SU-DHL-6 (cell line): ENCODE results near the gene CD200.
"Not testable (repeated sequence)": the region's sequence is repeated elsewhere in the genome, so short reads cannot be mapped to it uniquely, and the experiment has no call there.

Source experiments
- H2AFZ ChIP-seq: fragments of 200-600 bp; sonication (generic); 2 replicates; pipeline ENCODE4 v1.6.1; 2014; ENCODE audit warnings: low read depth, mild to moderate bottlenecking, moderate library complexity, mixed read lengths, antibody characterized with exemption, low read length; ENCODE audit not compliant: severe bottlenecking
- H3F3A ChIP-seq: fragments of 200-600 bp; shearing (Covaris generic); 2 replicates; pipeline ENCODE4 v1.6.0; 2016; ENCODE audit warnings: antibody characterized with exemption, mild to moderate bottlenecking; ENCODE audit not compliant: insufficient read depth
- H3K27ac ChIP-seq: fragments of 200-600 bp; sonication (generic); 2 replicates; pipeline ENCODE4 v1.5.1; 2016; ENCODE audit warnings: low read depth, mild to moderate bottlenecking, low read length, moderate library complexity, mixed read lengths
- H3K27me3 ChIP-seq: fragments of 200-600 bp; sonication (generic), shearing (Covaris generic); 2 replicates; pipeline ENCODE4 v1.6.0; 2014; ENCODE audit warnings: mild to moderate bottlenecking, low read length
- H3K36me3 ChIP-seq: fragments of 200-600 bp; sonication (generic); 2 replicates; pipeline ENCODE4 v1.6.1; 2014; ENCODE audit warnings: mild to moderate bottlenecking, low read length, mixed read lengths
- H3K4me2 ChIP-seq: fragments of 300-600, 200-600 bp; shearing (Covaris generic), sonication (generic); 2 replicates; pipeline ENCODE4 v1.6.0; 2014; ENCODE audit warnings: low read length, low read depth, mild to moderate bottlenecking; ENCODE audit not compliant: poor library complexity, severe bottlenecking
- H3K4me3 ChIP-seq: fragments of 200-600 bp; sonication (generic); 2 replicates; pipeline ENCODE4 v1.5.1; 2014; ENCODE audit warnings: antibody characterized with exemption, low read length, mild to moderate bottlenecking, mixed read lengths; ENCODE audit not compliant: insufficient read depth, poor library complexity, severe bottlenecking
- H3K79me2 ChIP-seq: fragments of 200-600 bp; sonication (generic); 2 replicates; pipeline ENCODE4 v1.6.1; 2014; ENCODE audit warnings: mild to moderate bottlenecking, low read length, moderate library complexity; ENCODE audit not compliant: insufficient read depth
- H3K9ac ChIP-seq: fragments of 200-600 bp; sonication (generic); 2 replicates; pipeline ENCODE4 v1.7.0; 2014; ENCODE audit warnings: mild to moderate bottlenecking, low read length
- H3K9me2 ChIP-seq: fragments of 200-600 bp; sonication (generic); replicated peaks from 2 replicates; pipeline ENCODE4 v1.6.1; 2014; ENCODE audit warnings: low read length; ENCODE audit not compliant: insufficient read depth
- H3K9me3 ChIP-seq: fragments of 200-600 bp; sonication (generic); 2 replicates; pipeline ENCODE4 v1.6.1; 2014; ENCODE audit warnings: low read length, mixed read lengths; ENCODE audit not compliant: insufficient read depth
- H4K20me1 ChIP-seq: fragments of 200-600 bp; sonication (generic); 2 replicates; pipeline ENCODE4 v1.6.1; 2014; ENCODE audit warnings: low read depth, mild to moderate bottlenecking, antibody characterized with exemption, low read length, moderate library complexity, mixed read lengths
- EZH2phosphoT487 ChIP-seq: fragments of 200-600 bp; sonication (generic), shearing (Covaris generic); conservative IDR thresholded peaks from 2 replicates; pipeline ENCODE4 v1.6.1; 2018; ENCODE audit warnings: mild to moderate bottlenecking, antibody characterized with exemption, low read length, moderate library complexity, mixed read lengths
- TF ChIP-seq, protein P1 (sequence below): fragments of 200-600 bp; sonication (generic); IDR thresholded peaks from one replicate; pipeline ENCODE4 v1.5.1; 2017; ENCODE audit warnings: antibody characterized with exemption, mild to moderate bottlenecking, low read length, moderate library complexity; ENCODE audit not compliant: insufficient read depth, poor library complexity, severe bottlenecking

The CD200 gene

DNA sequence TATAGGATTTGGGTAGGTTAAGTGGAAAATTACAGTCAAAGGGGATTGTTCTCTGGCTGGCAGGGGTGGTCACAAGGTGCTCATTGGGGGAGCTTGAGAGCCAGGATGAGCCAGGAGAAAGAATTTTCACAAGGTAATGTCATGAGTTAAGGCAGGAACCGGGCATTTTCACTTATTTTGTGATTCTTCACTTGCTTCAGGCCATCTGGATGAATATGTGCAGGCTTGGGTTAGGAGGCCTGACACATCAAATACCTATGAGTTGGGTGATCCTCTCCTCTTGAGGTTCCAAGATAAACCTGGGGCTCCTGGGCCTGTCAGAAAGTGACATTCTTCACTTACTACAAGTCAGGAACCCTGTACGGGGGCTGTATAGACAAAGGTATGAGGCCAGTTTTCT is 68.7 kb downstream of the CD200 start:
- Histone ChIP-seq H3K27ac (no peak overlapping the region), H4K20me1 (no peaks in the 10 kb centered on the region), H3K9me3 (no peaks in the 10 kb centered on the region), H3K4me3 (no peak overlapping the region), H3K9ac (no peak overlapping the region), H2AFZ (no peak overlapping the region), H3K79me2 (no peaks in the 10 kb centered on the region), H3F3A (no peaks in the 10 kb centered on the region), H3K9me2 (no peaks in the 10 kb centered on the region), H3K36me3 (no peaks in the 10 kb centered on the region), H3K4me2 (no peak overlapping the region), H3K27me3 (no peaks in the 10 kb centered on the region)
- TF ChIP-seq, protein P1, sequence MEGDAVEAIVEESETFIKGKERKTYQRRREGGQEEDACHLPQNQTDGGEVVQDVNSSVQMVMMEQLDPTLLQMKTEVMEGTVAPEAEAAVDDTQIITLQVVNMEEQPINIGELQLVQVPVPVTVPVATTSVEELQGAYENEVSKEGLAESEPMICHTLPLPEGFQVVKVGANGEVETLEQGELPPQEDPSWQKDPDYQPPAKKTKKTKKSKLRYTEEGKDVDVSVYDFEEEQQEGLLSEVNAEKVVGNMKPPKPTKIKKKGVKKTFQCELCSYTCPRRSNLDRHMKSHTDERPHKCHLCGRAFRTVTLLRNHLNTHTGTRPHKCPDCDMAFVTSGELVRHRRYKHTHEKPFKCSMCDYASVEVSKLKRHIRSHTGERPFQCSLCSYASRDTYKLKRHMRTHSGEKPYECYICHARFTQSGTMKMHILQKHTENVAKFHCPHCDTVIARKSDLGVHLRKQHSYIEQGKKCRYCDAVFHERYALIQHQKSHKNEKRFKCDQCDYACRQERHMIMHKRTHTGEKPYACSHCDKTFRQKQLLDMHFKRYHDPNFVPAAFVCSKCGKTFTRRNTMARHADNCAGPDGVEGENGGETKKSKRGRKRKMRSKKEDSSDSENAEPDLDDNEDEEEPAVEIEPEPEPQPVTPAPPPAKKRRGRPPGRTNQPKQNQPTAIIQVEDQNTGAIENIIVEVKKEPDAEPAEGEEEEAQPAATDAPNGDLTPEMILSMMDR: no peak
- no peak for TF ChIP-seq EZH2phosphoT487

- no peaks in the 10 kb centered on the region for H3K79me2 ChIP-seq
- H3K27ac ChIP-seq: no peak overlapping the region
- H3K4me2 ChIP-seq: no peak overlapping the region
- no peak for TF ChIP-seq EZH2phosphoT487
- TF ChIP-seq, protein P1: no peak
- no peaks in the 10 kb centered on the region for H3K36me3 ChIP-seq
- no peak overlapping the region for H3K9ac ChIP-seq
- H3K9me3 ChIP-seq: no peaks in the 10 kb centered on the region
- no peaks in the 10 kb centered on the region for H4K20me1 ChIP-seq
- no peak overlapping the region for H2AFZ ChIP-seq
- no peaks in the 10 kb centered on the region for H3F3A ChIP-seq
- H3K9me2 ChIP-seq: no peaks in the 10 kb centered on the region
- no peaks in the 10 kb centered on the region for H3K27me3 ChIP-seq
- no peak overlapping the region for H3K4me3 ChIP-seq
These were observed 70.1 kb downstream of the CD200 start for GRCh38 chr3:112403103-112403502.

- H3K9me2 ChIP-seq, H3K27me3 ChIP-seq, H2AFZ ChIP-seq, H3K27ac ChIP-seq, H3K9me3 ChIP-seq, H3K4me2 ChIP-seq, H3K79me2 ChIP-seq, H3K36me3 ChIP-seq, H4K20me1 ChIP-seq, H3F3A ChIP-seq, H3K4me3 ChIP-seq, H3K9ac ChIP-seq: not testable (repeated sequence)
These were observed 72.1 kb downstream of the CD200 start for GRCh38 chr3:112404924-112405549.

GRCh38 chr3:112405845-112406244 is 72.9 kb downstream of the CD200 start:
- no peak overlapping the region for H2AFZ ChIP-seq
- H3K27ac ChIP-seq: no peak overlapping the region
- no peak for TF ChIP-seq EZH2phosphoT487
- TF ChIP-seq, protein P1: no peak
- no peaks in the 10 kb centered on the region for H4K20me1 ChIP-seq
- no peaks in the 10 kb centered on the region for H3K36me3 ChIP-seq
- H3K9me2 ChIP-seq: no peaks in the 10 kb centered on the region
- H3K4me3 ChIP-seq: no peak overlapping the region
- no peaks in the 10 kb centered on the region for H3K79me2 ChIP-seq
- no peaks in the 10 kb centered on the region for H3K9me3 ChIP-seq
- no peak overlapping the region for H3K9ac ChIP-seq
- no peaks in the 10 kb centered on the region for H3K27me3 ChIP-seq
- H3F3A ChIP-seq: no peaks in the 10 kb centered on the region
- no peak overlapping the region for H3K4me2 ChIP-seq
